Prostate gland (tissue), 2 donors: ENCODE data around the gene AGR3.

Source experiments
- POLR2A ChIP-seq: fragments of 450-650 bp; IDR thresholded peaks from one replicate; pipeline ENCODE4 v1.6.1; 2016; ENCODE audit warnings: antibody characterized with exemption, mild to moderate bottlenecking
- POLR2AphosphoS5 ChIP-seq: sonication (generic); formaldehyde crosslinking; IDR thresholded peaks from one replicate; pipeline ENCODE4 v1.6.1; 2017; ENCODE audit warnings: antibody characterized with exemption
- TF ChIP-seq, protein P1 (sequence below), 4 experiments: fragments of 200-600 bp in 2 of 4; fragments of 450-650 bp in 2 of 4; sonication (generic) in 2 of 4; IDR thresholded peaks; 1 replicate in 3 of 4; 2 replicates in 1 of 4; pipeline ENCODE4 v1.5.1; 2016 to 2019; ENCODE audit warnings: antibody characterized with exemption in 4 of 4, mild to moderate bottlenecking in 2 of 4, moderate library complexity in 2 of 4

DNA sequence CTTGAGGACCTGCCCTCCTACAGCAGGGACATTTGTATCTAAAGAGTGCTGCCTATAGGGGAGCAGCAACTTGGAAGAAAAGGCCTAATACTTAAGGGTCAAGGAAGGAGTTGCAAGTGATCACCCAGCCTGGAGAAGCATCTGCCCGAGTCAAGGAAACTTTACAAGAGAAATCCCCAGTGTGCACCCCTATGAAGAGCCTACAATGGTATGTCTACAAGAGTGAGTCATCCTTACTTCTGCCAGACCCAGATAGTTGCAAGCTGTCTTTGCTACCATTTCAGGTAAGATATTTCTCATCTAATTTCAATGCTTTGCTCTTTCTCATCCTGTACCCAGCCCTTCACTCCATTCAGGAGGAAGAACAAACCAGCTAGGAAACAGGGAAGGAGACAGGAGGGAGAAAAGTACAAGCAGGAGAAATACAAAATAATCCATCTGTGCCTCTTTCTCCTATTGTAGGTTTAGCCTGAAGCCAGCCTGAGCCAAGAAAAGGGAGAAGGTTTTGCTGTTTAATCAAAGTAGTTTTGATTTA is 34.4 kb upstream of the AGR3 start:
- TF ChIP-seq, protein P1, sequence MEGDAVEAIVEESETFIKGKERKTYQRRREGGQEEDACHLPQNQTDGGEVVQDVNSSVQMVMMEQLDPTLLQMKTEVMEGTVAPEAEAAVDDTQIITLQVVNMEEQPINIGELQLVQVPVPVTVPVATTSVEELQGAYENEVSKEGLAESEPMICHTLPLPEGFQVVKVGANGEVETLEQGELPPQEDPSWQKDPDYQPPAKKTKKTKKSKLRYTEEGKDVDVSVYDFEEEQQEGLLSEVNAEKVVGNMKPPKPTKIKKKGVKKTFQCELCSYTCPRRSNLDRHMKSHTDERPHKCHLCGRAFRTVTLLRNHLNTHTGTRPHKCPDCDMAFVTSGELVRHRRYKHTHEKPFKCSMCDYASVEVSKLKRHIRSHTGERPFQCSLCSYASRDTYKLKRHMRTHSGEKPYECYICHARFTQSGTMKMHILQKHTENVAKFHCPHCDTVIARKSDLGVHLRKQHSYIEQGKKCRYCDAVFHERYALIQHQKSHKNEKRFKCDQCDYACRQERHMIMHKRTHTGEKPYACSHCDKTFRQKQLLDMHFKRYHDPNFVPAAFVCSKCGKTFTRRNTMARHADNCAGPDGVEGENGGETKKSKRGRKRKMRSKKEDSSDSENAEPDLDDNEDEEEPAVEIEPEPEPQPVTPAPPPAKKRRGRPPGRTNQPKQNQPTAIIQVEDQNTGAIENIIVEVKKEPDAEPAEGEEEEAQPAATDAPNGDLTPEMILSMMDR (IDR thresholded peaks at IDR 0.05), result no peak
- TF ChIP-seq POLR2A, result no peak
- no peak for TF ChIP-seq POLR2AphosphoS5
